AG04450 (cell line): ENCODE data around the gene SMAD9. TPM values are rescaled to one million over a fixed set of nuclear protein-coding genes. Genes with fewer than 3 reads are reported as not detected.

Source experiments
- CTCF ChIA-PET: fragments of 300-600, 350-600 bp; formaldehyde crosslinking; extraction: SDS; loops from one replicate; lab custom pipeline; 2022; ENCODE audit warnings: antibody characterized with exemption, inconsistent platforms; lab: Charles Lee
- POLR2A ChIA-PET: fragments of 350-600 bp; formaldehyde crosslinking; extraction: SDS; loops from one replicate; lab custom pipeline; 2021; ENCODE audit warnings: antibody characterized with exemption, inconsistent platforms; lab: Yijun Ruan, JAX
- DNase-seq: peaks from one replicate; pipeline ENCODE4 v3.0.0-alpha.2; 2011; ENCODE audit warnings: low read depth, low spot score
- H3K27ac ChIP-seq: one replicate; pipeline ENCODE4 v1.5.1; 2012; ENCODE audit warnings: low read depth, low read length, control low read depth
- H3K27me3 ChIP-seq: one replicate; pipeline ENCODE4 v1.6.0; 2012; ENCODE audit warnings: low read length; ENCODE audit not compliant: control insufficient read depth, insufficient read depth
- H3K4me3 ChIP-seq: 2 replicates; pipeline ENCODE4 v1.5.1; 2011; ENCODE audit warnings: mild to moderate bottlenecking, low read depth, low read length, control low read depth
- H3K9me3 ChIP-seq: 2 replicates; pipeline ENCODE4 v1.5.1; 2012; ENCODE audit warnings: low read length; ENCODE audit not compliant: control insufficient read depth, insufficient read depth
- polyA plus RNA-seq: library from polyadenylated mRNA; depleted of rRNA; stranded (reverse); fragments of >200 nt; gene quantifications from 2 replicates; pipeline ENCODE4 v1.2.3, GENCODE V29; 2011
- TF ChIP-seq, protein P1 (sequence below): IDR thresholded peaks from 2 replicates; pipeline ENCODE4 v1.5.1; 2011; ENCODE audit warnings: low read depth, low read length, control low read depth, inconsistent platforms

The SMAD9 gene
- polyA plus RNA-seq, 1 experiment: 5.3 TPM

DNA sequence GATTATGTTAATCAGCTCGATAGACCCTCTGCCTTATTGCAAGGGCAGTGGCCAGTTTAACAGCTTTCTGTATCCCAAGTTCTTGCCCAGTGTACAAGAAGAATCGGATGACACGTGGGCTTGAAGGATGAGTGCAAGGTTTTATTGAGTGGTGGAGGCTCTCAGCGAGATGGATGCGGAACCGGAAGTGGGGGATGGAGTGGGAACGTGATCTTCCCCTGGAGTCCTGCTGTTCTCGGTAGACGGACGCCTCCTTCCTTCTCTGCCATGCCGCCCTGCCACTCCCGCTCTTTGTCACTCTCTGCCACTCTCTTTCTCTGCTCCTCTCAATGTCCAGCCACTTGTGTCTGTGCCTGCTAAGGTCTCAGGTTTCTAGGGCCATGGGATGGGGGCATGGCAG is 80.1 kb downstream of the SMAD9 start:
- ChIA-PET POLR2A (interaction anchor here (0.6 kb wide), 1 partner anchor 209 kb away, joined by 3 read pairs; no protein-coding TSS in a partner anchor), CTCF (interaction anchor here (0.6 to 2.2 kb wide), 7 partner anchors 104 to 420 kb away, joined by 3 to 15 read pairs (median 4); no protein-coding TSS in a partner anchor)
- TF ChIP-seq, protein P1, sequence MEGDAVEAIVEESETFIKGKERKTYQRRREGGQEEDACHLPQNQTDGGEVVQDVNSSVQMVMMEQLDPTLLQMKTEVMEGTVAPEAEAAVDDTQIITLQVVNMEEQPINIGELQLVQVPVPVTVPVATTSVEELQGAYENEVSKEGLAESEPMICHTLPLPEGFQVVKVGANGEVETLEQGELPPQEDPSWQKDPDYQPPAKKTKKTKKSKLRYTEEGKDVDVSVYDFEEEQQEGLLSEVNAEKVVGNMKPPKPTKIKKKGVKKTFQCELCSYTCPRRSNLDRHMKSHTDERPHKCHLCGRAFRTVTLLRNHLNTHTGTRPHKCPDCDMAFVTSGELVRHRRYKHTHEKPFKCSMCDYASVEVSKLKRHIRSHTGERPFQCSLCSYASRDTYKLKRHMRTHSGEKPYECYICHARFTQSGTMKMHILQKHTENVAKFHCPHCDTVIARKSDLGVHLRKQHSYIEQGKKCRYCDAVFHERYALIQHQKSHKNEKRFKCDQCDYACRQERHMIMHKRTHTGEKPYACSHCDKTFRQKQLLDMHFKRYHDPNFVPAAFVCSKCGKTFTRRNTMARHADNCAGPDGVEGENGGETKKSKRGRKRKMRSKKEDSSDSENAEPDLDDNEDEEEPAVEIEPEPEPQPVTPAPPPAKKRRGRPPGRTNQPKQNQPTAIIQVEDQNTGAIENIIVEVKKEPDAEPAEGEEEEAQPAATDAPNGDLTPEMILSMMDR: no peak
- no peaks in the 10 kb centered on the region for H3K9me3 ChIP-seq
- no peak for DNase-seq
- no peak overlapping the region for H3K4me3 ChIP-seq
- H3K27me3 ChIP-seq: no peaks in the 10 kb centered on the region
- H3K27ac ChIP-seq: no peak overlapping the region

DNA sequence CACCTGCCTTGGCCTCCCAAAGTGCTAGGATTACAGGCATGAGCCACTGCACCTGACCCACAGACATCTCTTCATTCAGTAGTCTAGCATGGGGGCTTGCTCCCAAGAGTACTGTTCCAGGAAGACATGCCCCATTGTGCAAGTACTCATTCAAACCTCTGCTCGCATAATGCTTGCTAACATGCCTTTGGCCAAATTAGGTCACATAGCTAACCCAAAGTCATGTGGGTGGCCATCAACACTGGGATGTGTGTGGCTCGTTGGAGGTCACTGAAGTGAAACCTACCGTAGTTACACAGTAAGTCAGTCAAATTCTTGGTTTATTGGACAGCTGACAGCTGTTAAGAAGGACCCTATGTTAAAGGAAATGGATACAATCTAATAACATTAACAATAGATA is 80.8 kb downstream of the SMAD9 start:
- TF ChIP-seq, protein P1: no peak
- POLR2A ChIA-PET: no interaction called here
- Histone ChIP-seq H3K27me3 (no peaks in the 10 kb centered on the region), H3K4me3 (no peak overlapping the region), H3K27ac (no peak overlapping the region), H3K9me3 (no peaks in the 10 kb centered on the region)
- DNase-seq: no peak
- CTCF ChIA-PET: interaction anchor here (0.7 to 1.2 kb wide), 5 partner anchors 9 to 419 kb away, joined by 3 to 4 read pairs (median 4); no protein-coding TSS in a partner anchor

DNA sequence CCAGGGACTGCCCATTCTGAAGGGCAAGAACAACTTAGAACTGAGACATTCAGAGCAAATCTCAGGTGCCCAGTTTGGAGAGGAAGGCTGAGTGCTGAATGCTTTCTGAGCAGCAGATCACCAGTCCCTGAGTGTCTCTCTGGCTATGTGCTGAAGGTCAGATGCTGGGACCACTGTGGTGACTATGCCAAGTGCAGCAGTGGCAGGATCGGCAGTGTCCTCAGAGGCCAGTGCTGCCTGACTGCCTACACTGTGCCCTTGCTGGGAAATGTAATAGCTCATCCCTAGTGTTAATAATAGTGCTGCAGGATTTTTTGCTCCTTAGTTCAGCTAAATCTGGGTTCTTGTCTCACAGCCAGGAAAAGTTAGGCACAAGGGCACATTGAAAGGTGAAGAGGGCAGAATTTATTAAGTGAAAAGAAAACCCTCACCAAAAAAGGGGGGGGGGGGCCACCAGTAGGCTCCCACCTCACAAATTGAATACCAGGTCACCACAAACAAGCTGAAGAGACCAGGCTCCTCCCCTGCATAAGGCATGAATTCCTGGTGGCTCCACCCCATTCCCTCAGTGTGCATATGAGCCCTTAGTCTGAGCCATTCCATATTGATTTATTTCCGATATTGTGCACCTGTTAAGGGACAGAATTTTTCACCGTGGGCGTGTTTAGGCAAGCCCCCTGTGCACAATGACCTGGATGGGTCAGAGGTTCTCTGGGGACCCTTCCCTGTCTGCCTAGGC is 82.5 kb downstream of the SMAD9 start:
- no peak for DNase-seq
- POLR2A ChIA-PET: no interaction called here
- no peaks in the 10 kb centered on the region for H3K9me3 ChIP-seq
- CTCF ChIA-PET: interaction anchor here (0.7 to 2.3 kb wide), 3 partner anchors 11 to 418 kb away, joined by 3 to 7 read pairs (median 3); no protein-coding TSS in a partner anchor
- H3K27ac ChIP-seq: no peak overlapping the region
- TF ChIP-seq, protein P1: no peak
- H3K4me3 ChIP-seq: no peak overlapping the region
- no peaks in the 10 kb centered on the region for H3K27me3 ChIP-seq

DNA sequence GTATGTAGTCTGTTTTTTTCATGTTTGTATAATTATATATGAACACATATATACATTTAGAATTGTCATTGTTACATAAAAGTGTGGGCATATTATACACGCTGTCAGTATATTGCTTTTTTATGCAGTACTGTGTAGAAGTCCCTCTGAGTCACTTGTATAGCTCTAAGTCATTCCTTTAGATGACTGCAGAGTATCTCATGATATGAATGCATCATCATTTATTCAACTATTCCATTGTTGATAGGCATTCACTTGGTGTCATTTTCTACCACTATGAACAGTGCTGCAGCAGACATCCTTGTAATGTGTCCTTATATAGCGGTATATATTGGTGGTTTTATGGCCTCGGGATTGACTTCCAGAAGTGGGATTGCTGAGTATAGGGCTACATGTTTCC is 85.7 kb downstream of the SMAD9 start:
- DNase-seq: no peak
- Histone ChIP-seq H3K27ac (no peak overlapping the region), H3K4me3 (no peak overlapping the region), H3K27me3 (no peaks in the 10 kb centered on the region), H3K9me3 (no peaks in the 10 kb centered on the region)
- ChIA-PET CTCF (interaction anchor here (2.3 kb wide), 1 partner anchor 24 kb away, joined by 11 read pairs; no protein-coding TSS in a partner anchor), POLR2A (no interaction called here)
- TF ChIP-seq, protein P1: no peak

DNA sequence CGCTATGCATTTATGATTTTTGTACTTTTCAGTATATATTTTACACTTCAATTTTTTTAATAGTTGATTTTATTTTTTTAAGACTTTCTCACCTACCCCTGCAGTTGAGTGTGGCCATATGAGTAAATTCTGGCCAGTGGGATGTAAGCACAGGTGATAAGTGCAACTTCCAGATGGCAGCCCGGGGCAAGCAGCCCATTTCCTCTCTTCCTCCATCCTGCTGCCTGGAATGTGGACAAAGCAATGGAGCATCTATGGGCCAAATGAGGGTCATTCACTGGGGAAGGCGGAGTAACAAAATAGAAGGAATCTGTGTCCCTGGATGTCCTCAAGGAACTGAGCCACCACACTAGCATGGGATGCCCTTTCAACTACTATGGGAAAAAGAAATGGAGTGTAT is 88.7 kb downstream of the SMAD9 start:
- Histone ChIP-seq H3K4me3 (no peak overlapping the region), H3K9me3 (no peaks in the 10 kb centered on the region), H3K27me3 (no peaks in the 10 kb centered on the region), H3K27ac (no peak overlapping the region)
- POLR2A ChIA-PET: no interaction called here
- DNase-seq: no peak
- CTCF ChIA-PET: interaction anchor here (1.0 to 1.9 kb wide), 2 partner anchors 9 to 17 kb away, joined by 4 read pairs; no protein-coding TSS in a partner anchor
- TF ChIP-seq, protein P1: no peak
